HuH-7.5 (cell line): ENCODE results near the gene PPM1E.

ENCODE experiments used
- DNase-seq: peaks from one replicate; pipeline ENCODE4 v3.0.0; 2011; ENCODE audit warnings: low spot score

The PPM1E gene

DNA sequence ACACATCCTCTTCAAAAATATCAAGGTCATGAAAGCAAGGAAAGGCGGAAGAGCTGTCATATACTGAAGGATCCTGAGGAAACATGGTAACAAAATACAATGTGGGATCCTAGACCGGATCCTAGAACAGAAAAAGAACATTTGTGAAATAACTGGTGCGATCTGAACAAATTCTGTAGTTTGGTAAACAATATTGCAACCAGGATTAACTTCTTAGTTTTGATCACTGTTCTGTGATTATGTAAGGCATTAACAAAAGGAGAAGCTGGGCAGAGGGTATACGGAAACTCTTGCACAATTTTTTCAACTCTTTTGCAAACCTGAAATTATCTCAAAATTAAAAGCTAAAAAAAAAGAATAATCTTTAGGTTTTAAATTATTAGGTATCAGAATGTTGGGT, 241.3 kb downstream of the PPM1E start:
- no peak for DNase-seq

DNA sequence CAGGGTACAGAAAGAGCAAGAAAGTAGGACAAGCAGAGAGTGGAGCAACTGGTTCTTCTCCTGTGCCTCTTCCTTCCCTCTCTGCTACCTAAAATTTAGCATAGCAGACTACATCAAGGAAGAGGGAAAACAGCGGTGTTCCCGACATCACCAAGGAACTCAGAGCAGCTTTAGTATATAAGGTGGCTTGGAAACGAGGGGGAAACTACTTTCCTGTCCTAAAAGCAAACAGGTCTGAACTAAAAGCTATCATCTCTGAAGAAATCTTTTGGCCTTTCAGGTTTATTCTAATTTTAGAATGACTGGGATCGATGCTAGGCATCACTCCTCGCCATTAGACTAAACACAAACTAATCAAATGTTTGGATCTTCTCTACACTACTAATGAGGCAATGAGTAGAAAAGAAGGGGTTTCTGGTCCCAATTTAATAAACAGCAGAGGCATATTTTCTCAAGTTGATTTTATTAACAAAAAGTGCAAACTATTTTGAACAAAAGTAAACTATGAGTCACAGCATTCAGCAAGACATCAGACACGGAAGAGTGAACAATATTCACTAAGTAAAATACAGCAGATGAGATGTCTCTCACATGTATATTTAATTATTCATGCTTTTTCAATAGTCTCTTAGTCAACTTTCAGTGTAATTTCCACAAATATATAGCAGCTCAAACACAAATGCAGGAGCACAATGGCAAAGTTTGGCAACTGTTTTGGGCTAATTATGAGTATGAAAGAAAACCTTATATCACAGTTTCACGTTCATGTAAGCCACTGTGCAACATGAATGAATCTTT, 242.3 kb downstream of the PPM1E start:
- no peak for DNase-seq

DNA sequence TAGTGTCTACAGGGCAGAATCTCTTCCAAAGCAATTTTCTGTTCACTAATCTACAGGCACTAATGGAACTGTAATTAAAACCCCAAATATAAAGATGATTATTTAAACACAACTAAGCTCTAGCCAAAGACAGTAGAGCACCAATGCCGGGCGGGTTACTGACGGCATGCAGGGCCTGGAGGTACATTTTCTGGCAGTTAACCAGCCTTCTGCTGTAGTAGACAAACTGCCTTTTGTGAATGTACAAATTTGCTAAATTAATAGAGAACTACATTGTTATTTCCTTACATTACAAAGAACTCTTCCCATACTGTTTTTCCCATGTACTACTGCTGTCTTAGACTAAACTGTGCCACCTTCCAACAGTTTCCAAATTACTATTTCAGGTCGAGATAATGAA, 243.2 kb downstream of the PPM1E start:
- no peak for DNase-seq

DNA sequence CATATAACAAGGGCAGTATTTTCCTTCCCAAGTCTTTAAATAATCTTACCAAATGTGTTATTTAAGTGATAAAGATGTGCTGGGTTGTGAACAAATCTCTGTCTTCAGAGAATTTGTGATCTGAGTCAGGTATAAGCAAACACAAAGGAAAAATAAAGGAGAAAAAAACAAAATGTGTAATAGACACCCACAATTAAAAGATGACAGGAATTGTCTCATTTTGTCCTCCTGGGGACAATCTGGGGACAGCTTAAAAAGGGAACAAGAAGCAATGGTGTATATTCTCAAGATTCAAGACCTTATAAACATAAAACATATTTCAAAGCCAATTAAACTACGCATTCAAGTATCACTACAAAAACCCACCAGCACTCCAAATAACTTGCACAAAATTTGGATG, 243.8 kb downstream of the PPM1E start:
- no peak for DNase-seq

DNA sequence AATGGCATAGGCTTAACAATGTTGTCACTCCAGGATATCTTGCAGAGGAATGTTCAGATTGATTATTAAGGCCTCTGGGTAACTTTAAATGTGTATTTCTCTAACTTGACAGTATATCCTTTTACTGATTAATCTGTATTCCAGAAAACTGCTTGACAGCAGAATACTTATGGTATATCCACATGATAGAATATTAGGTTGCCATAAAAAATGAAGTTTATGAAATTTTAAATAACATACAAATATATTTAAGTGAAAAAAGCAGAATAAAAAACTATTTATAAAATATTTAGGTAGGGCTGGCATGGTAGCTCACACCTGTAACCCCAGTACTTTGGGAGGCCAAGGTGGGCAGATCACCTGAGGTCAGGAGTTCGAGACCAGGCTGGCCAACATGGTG, 244.4 kb downstream of the PPM1E start:
- no peak for DNase-seq

DNA sequence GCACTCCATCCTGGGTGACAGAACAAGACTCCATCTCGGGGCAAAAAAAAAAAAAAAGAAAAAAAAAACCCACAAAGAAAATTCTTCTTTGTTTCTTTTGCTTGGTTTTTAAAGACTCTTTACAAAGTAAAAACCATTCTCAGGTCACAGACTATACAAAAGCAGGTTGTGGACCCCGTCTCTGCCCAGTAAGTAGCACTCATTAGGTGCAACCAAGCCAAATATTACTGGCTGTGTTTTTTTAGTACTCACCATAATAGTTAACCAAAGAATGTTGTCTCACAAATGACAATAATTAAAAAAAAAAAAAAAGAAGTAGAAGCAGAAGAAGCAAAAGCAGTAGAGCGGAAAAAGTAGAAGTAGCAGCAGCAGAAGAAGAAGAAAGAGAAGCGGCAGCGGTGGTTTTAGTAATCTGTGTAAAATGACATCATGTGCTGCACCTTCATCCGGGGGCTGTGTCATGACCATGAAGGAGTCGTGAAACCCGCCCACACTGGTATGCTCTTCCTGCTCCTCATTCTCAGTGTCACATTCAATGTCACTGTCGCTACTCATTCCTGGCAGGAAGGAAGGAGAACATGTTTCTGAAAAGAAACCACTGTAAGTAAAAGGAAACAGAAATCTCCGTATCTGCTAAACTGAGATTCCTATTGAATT, 245.6 kb downstream of the PPM1E start:
- DNase-seq = no peak

DNA sequence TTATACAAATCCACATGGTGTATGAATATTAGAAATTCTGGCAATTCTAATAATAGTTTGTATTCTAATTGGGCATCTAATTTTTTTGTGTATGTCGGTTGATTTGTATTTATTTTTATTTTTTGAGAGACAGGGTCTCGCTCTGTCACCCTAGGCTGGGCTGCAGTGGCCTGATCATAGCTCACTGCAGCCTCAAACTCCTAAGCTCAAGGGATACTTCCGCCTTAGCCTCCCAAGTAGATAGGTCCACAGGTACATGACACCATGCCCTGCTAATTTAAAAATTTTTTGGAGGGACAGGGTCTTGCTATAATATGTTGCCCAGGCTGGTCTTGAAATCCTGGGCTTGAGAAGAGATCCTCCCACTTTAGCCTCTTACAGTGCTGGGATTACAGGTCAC, 246.5 kb downstream of the PPM1E start:
- no peak for DNase-seq

DNA sequence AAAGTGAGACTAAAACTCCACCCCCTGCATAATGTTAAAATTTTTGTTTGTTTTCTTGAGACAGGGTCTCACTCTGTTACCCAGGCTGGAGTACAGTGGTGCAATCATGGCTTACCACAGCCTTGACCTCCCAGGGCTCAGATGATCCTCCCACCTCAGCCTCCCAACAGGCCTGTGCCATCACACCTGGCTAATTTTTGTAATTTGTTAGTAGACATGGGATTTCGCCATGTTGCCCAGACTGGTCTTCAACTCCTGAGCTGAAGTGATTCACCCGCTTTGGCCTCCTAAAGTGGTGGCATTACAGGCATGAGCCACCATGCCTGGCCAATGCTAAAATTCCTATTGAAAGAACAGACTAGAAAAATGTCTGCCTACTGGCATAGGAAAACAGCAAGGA, 247.2 kb downstream of the PPM1E start:
- DNase-seq = no peak

DNA sequence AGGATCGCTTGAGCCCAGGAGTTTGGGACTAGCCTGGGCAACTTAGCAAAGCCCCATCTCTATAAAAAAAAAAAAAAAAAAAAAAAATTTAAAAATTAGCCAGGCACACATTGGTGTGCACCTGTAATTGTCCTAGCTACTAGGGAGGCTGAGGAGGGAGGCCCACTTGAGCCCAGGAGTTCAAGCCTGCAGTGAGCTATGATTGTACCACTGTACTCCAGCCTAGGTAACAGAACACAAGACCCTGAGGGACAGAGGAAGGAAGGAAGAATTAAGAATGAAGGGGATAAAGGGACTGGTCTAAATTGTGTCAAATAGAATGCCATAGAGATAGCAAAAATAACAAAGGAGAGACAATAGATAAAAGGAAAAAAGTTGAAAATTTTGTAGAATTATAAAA, 248.2 kb downstream of the PPM1E start:
- DNase-seq = no peak

DNA sequence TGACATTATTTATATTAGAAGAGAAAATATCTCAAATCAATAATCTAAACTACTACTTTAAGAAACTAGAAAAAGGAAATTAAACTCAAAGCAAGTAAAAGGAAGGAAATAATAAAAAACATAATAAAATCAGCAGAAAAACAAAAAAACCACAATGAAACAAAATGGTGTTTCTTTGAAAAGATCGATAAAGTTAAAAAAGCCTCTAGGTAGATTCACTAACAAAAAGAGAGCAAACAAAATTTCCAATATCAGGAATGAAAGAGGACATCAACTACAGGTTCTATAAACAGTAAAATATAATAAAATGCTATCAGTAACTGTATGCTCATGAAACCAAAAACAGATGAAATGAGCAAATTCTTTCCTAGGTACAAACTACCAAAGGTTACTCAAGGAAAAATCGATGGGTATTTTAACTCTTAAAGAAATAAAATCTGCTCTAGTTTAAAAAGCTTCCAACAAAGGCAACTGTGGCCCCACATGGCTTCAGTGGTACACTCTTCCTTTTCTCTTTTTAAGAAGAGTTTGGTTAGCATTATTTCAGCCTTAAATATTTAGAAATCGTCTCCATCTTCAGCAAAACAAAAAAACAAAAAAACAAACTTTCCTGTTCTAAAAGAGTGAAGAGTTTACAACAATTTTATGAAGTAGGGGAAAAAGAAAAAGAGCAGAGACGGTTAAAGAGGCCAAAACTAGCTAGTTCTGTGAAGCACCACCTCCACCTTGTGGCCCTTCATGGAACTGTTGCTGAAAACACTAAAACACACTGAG, 248.9 kb downstream of the PPM1E start:
- peak; percentile 75 for DNase-seq

DNA sequence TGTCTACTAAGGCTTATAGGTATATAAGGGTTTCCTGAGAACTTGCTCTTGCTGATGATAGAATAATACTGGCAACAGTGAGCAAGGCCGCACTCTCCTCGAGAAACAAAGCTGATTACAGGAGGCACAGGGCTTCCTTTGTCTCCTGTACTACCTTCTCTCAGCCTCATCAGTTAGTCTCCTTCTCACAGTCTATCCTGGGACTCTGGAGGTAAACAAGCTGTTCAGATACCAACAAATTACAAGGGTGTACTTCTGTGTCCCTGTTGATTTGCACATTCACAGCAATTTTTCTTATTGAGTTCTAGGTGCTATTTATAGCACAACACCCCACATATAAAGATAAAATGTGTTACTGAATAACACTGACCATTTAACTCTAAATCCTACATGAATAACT, 252.3 kb downstream of the PPM1E start:
- no peak for DNase-seq

DNA sequence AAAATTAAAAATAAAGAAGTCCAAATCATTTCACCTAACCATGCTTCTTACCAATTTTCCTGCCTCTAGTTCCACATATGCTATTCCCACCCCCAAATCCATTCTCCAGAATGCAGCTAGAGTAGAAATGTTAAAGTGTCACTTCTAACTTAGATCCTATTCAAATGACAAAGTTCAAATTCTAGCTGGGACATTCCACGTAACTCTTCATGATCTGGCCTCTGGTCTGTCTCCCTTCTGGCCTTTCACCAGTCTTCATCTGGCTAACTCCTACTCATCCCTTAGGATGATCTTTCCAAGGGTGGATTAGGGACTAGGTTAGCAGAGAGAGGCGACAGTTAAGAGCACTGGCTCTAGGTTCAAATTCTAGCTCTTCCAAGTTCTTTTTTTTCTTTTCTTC, 253.1 kb downstream of the PPM1E start:
- DNase-seq = no peak

DNA sequence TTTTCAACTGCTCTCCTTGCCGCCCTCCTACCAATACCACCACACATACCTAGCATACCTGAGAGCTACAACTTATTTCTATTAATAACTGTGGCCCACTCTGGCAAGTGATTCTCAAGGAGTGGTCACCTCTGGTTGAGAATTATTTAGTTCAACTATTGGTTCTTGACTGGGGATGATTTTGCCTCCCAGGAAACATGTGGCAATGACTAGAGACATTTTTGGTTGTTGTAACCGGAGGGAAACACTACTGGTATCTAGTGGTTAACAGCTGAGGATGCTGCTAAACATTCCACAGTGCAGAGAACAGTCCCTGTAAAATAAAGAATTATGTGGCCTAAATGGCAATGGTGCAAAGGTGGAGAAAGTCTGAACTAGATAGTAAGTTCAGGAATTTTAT, 254.4 kb downstream of the PPM1E start:
- DNase-seq = no peak

DNA sequence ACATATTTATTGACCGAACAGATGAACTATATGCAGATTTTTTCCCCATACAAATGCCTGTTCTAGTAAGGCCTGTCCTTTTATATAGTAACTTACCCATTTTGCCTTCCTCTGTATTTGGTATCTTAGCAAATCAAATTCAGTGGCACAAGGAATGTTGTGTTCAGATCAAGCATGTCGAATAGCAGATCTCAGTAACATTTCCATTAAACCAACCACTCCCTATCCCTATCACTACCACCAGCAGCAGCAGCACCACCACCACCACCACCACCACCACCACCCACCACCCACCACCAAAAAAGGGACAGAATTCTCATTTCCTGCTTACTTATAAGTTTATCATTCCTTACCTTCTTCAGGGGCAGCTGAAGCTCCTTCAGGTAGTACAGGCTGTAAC, 256.3 kb downstream of the PPM1E start:
- no peak for DNase-seq

DNA sequence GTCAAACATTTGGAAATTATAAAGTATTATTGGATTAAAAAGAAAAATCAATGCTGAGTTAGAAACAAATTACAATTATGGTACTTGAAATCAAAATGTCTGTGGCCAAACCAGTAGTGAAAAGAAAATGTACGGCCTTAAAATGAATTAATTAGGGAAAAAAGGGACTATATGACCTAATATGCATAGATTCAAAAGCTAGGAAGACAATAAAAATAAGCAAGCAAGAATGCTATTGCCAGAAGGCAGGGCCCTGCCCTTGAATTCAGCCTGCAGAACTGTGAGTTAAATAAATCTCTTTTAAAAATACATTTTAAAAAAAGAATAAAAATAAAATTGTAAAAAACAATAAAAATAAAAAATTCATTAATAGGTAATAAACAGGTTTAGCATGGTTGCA, 262.4 kb downstream of the PPM1E start:
- no peak for DNase-seq

DNA sequence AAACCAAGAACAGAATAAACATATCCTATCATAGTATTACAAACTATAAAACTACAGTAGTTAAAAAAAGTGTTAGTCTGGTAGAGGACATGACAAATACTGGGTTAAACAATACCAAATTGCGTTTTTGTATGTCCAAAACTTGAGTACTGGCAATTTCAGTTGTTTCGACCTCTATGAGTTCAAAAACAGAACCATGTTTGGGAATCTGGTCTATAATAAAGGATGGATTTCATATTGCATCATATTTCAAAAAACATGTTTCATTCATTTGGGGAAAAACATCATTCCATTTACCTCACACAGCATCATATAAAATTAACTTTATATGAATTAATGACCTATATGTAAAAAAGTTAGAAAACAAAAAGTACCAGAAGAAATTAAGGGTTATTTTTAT, 269.3 kb downstream of the PPM1E start:
- no peak for DNase-seq

DNA sequence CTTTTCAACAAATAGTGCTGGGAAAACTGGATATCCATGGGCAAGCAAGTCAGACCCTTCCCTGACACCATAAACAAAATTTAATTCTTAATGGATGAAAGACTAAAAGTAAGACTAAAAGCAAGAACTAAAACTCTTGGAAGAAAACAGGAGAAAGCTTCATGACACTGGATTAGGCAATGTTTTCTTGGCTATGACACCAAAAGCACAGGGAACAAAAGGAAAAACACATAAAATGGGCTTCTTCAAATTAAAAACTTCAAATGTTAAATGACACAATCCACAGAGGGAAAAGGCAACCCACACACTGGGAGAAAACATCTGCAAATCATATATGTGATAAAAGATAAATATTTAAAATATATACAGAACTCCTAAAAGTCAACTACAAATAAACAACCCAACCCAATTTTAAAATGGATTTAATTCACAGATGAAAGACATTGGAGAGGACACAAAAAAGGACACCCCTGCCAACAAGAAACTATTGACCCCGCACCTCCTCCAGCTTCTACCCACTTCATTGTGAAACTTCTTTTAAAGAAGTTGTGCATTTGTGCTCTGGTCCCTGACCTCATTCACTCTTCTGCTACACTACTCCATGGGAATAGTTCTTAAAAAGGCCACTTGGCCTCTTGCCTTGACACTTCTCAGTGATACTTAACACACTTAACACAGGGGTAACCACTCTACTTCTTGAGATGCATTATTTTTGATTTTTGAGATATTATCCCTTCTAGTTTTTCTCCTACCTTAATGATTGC, 270.7 kb downstream of the PPM1E start:
- no peak for DNase-seq

DNA sequence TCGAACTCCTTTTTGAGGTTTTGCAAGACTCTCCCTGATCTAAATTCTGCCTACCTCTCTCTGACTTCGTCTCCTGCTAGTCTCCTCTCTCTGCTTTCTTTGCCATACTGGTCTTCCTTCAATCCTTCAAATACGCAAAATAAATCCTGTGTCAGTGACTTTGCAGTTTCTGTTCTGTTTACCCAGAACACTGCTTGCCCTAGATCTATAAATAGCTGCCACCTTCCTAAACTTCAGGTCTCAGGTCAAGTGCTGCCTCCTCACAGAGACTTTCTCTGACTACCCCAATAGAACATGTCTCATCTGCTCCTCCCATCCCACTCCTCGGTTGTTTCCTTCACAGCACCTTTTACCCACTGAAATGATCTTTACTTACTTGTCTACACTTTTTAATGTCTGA, 272.1 kb downstream of the PPM1E start:
- no peak for DNase-seq

DNA sequence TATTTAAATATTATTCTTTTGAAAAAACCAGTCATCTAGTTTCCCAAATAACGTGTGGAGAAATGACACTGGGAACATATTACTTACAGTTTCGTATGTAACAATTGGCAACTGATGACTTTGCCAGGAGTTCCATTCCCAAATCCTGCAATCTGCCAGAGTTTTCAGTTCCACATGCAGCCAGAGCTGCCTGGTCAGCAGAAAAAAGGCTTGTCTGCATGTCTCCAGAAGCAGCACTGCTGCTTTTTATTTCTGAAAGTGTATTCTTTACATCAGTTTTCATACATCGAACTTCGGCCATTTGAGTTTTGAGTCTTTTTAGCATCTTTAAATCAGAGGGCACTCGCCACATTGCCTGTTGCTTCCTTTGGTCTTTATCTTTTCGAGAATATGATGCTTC, 272.7 kb downstream of the PPM1E start:
- no peak for DNase-seq

DNA sequence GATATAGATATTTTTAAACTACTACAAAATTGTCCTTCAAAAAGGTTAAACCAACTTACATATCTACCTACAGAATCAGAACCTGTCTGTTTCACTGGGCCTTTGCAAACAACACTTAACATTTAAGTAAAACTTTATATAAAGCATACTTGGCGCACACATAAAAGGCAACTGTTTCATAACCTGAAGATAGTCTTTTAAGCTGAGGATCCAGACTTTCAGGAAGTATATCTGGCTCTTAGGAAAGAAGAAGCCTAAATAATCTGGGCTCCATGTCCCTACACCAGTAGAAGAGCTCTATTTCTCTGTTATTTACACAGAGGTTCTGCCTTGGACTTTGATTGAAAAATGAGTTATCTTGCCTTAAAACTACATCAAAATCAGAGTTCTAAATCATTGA, 275.2 kb downstream of the PPM1E start:
- DNase-seq = no peak
